SK-N-DZ (cell line): ENCODE data around the gene NOD1.
"Not testable (repeated sequence)": the region's sequence is repeated elsewhere in the genome, so short reads cannot be mapped to it uniquely, and the experiment has no call there.

ENCODE experiments used
- DNase-seq: peaks from one replicate; pipeline ENCODE4 v3.0.0-alpha.2; 2015; ENCODE audit warnings: low spot score

NOD1 gene

DNA sequence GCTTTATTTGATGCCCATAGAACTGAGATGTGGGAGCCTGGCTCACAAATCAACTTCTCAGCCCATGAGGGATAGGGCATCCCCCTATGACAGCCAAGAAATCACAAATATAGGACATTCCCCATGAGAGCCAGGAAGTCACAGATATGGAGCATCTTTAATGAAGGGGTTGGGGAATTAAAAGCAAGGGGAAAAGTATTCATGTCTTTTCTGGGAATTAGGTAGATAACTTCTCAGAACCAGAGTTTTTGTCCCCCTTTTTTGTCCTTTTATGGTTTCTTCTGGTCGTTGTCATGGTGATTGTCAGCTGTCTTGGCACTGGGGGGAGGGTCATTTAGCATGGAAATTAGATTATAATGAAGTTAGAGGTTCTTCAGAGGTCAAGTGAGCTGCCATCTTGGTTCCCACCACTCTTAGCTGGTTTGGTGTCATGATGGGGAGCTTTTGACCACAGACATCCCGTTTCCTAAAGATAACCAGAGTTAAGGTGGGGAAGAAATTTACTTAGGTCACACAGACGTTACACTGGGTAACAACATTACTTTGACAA, 56.9 kb downstream of the NOD1 start:
- DNase-seq, result no peak

- DNase-seq, result no peak
These were observed 57.9 kb downstream of the NOD1 start for GRCh38 chr7:30420662-30421061.

DNA sequence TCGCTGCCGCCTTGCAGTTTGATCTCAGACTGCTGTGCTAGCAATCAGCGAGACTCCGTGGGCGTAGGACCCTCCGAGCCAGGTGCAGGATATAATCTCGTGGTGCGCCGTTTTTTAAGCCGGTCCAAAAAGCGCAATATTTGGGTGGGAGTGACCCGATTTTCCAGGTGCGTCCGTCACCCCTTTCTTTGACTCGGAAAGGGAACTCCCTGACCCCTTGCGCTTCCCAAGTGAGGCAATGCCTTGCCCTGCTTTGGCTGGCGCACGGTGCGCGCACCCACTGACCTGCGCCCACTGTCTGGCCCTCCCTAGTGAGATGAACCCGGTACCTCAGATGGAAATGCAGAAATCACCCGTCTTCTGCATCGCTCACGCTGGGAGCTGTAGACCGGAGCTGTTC, 58.5 kb downstream of the NOD1 start:
- DNase-seq, result not testable (repeated sequence)

DNA sequence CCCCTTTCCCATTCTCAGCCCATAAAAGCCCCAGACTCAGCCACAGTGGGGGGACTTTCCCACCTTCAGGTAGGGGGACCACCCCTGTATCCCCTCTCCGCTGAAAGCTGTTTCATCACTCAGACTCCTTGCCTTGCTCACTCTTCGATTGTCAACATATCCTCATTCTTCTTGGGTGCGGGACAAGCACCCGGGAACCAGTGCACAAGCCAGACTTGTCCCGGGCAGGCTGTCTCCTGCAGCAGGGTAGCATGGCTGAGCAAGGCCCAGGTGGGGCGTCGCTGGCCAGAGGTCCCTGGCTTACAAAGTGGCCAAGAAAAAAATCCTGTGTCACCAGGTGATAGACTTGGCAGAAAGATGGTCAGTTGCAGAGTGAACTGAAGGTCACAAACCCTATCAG, 64.7 kb downstream of the NOD1 start:
- no peak for DNase-seq

GRCh38 chr7:30412782-30413504, 65.6 kb downstream of the NOD1 start:
- peak; percentile 56 for DNase-seq

DNA sequence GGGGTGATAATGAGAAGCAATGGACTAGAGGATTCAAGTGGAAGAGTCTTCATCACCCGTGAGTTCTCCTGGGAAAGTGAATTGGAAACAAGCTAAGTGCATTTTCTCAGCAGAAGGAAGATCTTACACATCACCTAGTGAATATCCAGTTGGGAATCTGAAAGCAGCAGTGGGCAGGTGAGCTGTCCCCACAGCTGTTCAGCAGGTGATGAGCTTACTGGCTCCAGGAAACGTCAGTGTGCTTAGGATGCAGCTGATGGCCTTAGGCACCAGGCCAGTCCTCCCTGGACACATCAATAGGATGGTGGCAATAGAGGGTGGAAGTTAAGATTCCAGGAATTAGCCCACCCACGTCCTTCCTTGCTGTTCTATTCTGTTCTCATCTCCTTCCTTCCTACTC, 66.7 kb downstream of the NOD1 start:
- no peak for DNase-seq

- DNase-seq, result no peak
These were observed 67.4 kb downstream of the NOD1 start for GRCh38 chr7:30411173-30411572.

GRCh38 chr7:30406664-30407425, 71.7 kb downstream of the NOD1 start:
- DNase-seq, result no peak

DNA sequence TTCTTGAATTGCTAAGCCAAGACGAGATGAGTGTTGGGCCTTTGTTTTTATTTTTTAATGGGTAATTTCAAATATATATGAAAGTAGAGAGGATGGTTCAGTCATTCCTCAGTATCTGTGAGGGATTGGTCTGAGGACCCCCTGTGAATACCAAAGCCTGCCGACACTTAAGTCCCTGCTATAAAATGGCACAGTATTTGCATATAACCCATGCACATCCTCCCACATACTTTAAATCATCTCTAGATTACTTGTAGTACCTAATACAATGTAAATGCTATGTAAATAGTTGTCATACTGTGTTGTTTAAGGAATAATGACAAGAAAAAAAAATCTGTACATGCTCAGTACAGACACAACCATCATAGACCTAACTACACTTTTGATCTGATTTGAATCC, 73.4 kb downstream of the NOD1 start:
- DNase-seq, result no peak

GRCh38 chr7:30403477-30403876, 75.1 kb downstream of the NOD1 start:
- DNase-seq, result no peak

GRCh38 chr7:30396389-30396788, 82.2 kb downstream of the NOD1 start:
- DNase-seq, result peak; percentile 21

- DNase-seq, result no peak
These were observed 82.9 kb downstream of the NOD1 start for GRCh38 chr7:30395676-30396075.

DNA sequence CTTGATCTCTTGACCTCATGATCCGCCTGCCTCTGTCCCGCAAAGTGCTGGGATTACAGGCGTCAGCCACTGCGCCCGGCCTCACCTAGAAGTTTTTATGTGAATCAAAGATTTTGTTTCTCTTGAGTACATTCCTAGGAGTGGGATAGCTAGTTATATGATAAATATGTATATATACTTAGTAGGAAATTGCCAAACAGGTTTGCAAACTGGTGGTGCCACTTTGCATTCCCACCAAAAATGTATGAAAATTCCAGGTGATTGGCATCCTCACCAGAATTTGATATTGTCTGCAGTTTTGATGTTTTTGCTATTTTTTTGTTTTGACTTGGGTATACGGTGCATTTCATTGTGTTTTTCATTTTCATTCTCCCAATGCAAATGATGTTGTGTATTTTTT, 86.8 kb downstream of the NOD1 start:
- no peak for DNase-seq

DNA sequence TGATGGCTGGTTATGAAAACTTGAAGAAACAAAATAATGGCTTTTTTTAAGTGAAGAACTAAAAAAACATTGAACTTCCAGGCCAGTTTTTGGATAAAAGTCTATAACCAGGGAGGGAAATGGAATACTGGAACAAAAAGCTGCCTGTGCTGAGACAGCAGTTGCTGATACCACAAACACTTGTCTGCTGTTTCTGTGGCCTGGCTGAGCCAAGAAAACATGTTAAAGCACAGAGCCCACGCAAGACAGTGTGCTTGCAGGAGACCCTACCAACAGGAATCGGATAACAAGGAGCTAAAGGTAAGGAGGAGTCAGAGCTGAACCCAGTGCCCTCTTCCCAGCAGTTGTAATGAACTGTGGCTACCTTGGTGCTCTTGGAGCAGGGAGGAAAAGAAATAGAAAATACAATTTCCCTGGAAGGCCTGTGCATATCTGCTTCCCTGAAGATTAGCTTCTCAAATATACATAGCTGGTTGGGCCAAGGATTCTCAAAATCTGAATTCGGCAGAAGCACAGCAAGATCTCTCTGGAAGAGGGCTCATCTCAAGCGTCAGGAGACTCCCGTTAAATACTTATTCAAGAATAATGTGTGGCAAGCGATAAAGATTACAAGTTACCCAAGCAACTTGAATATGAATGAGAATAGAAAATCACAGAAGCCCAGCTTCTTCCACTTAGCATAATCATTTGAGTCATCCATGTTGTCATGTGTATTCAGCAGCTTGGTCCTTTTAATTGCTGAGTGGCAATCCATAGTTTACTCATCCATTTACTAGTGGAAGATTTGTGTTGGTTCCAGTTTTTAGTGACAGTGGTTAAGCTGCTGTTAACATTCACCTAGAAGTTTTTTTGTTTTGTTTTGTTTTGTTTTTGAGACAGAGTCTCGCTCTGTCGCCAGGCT, 87.6 kb downstream of the NOD1 start:
- no peak for DNase-seq

DNA sequence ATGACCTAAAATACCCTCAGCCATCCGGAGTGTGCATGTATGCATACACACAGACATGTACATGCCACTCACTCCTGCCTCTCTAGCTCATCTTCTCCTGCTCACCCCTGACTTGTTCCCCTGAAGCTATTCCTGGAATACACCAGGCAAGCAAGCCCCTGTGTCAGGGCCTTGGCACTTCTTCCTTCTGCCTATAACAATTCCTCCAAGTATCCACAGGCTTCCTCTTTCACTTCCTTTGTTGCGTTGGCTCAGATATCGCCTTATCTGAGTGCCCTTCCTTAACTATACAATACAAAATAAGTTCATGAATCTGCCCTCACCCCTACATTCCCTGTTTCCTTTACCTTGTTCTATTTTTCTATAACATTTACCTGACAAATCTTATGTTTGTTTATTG, 88.8 kb downstream of the NOD1 start:
- DNase-seq, result no peak

DNA sequence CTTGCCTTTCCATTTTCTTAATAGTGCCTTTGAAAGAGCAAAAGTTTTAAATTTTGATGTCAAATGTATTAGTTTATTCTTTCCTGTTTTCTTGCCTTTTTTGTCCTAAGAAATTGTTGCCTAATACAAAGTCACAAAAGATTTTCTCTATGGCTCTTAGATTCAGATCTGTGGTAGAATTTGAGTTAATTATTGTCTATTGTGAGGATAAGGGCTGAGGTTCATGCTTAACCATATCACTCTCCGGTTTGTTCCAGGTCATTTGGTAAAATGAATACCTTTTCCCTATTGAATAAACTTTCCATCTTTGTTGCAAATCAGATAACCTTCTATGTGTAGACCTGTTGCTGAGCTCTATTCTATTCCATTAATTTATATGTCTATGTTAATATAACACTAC, 96.0 kb downstream of the NOD1 start:
- no peak for DNase-seq

GRCh38 chr7:30380824-30381223, 97.8 kb downstream of the NOD1 start:
- DNase-seq, result not testable (repeated sequence)

DNA sequence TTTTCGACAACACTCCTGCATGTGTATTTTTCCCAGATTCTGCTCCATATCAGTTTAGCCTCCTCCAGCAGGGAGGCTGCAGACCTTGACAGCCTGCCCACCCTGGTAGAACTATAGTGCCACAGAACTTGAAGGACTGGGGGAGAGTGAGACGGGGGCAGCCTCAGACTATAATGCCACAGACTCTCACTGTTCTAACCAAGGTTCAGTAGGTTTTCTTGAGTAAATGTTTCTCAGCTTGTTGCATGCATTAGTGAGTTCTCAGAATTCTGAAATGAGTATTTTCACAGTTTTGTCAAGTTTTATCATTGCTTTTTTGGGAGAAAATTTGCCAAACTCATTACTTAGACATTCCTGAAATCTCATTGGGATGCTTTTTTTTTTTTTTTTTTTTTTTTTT, 98.3 kb downstream of the NOD1 start:
- DNase-seq, result no peak

GRCh38 chr7:30379741-30380140, 98.8 kb downstream of the NOD1 start:
- no peak for DNase-seq

DNA sequence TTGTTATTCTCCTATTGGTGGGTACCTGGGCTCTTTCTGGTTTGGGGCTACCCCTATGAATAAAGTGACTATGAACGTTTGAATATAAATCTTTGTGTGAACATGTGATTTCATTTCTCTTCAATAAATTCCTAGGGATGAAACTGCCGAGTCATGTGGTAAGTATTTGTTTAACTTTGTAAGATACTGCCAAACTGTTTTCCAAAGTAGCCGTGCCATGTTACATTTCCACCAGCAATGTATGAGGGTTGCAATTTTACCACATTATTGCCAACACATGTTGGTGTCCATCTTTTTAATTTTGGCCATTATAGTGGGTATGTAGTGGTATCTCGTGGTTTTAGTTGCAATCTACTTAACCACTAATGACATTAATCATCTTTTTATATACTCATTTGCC, 99.5 kb downstream of the NOD1 start:
- no peak for DNase-seq

GRCh38 chr7:30378275-30378674, 100.3 kb downstream of the NOD1 start:
- no peak for DNase-seq
